Fibroblast of villous mesenchyme (primary cell): ENCODE measurements around the gene DTNA. TPM values are rescaled to one million over a fixed set of nuclear protein-coding genes. Genes with fewer than 3 reads are reported as not detected.

Experiments
- DNase-seq: peaks from one replicate; pipeline ENCODE4 v3.0.0-alpha.2; 2010; ENCODE audit warnings: low read depth
- H3K4me3 ChIP-seq: 2 replicates; pipeline ENCODE4 v1.5.1; 2011; ENCODE audit warnings: low read depth, mild to moderate bottlenecking, low read length
- CTCF ChIP-seq: IDR thresholded peaks from 2 replicates; pipeline ENCODE4 v1.5.1; 2012; ENCODE audit warnings: low read depth, mild to moderate bottlenecking, low read length; ENCODE audit not compliant: insufficient read depth
- total RNA-seq: library from RNA; depleted of rRNA; stranded (reverse); fragments of >200 nt; gene quantifications from 2 replicates; pipeline ENCODE4 v1.2.3, GENCODE V29; 2012

Gene DTNA
- total RNA-seq, 1 donor = 18.1 TPM

GRCh38 chr18:34880403-34880802 lies 170.3 kb downstream of the DTNA start:
- no peak for TF ChIP-seq CTCF
- no peak overlapping the region for H3K4me3 ChIP-seq
- DNase-seq = peak; percentile 30

GRCh38 chr18:34880882-34881834 lies 171.1 kb downstream of the DTNA start:
- peak; percentile 41 for DNase-seq
- no peak overlapping the region for H3K4me3 ChIP-seq
- TF ChIP-seq CTCF = peak; percentile 45

- DNase-seq = no peak
- no peak for TF ChIP-seq CTCF
- H3K4me3 ChIP-seq = no peak overlapping the region
Measured at GRCh38 chr18:34884436-34884835, 174.3 kb downstream of the DTNA start.

- no peak for TF ChIP-seq CTCF
- DNase-seq = no peak
- no peak overlapping the region for H3K4me3 ChIP-seq
Measured at GRCh38 chr18:34886177-34886576, 176.1 kb downstream of the DTNA start.

- TF ChIP-seq CTCF = no peak
- DNase-seq = no peak
- H3K4me3 ChIP-seq = no peak overlapping the region
Measured at GRCh38 chr18:34887881-34888580, 177.9 kb downstream of the DTNA start.

- DNase-seq = no peak
- no peak for TF ChIP-seq CTCF
- no peak overlapping the region for H3K4me3 ChIP-seq
Measured at GRCh38 chr18:34890486-34891085, 180.5 kb downstream of the DTNA start.
